Measurements from ENCODE around the gene B4GALNT2. TPM values are rescaled to one million over a fixed set of nuclear protein-coding genes. Genes with fewer than 3 reads are reported as not detected.

Gene B4GALNT2
- total and polyA plus RNA-seq, 2 of the 8 experiments (the other 6 are each of a cell fraction or from before 2014, with no cell fraction given): not detected

- TF ChIP-seq ATF2 (IDR thresholded peaks at IDR 0.05; ENCODE audit: low read length) (no peak), HDAC2 (IDR thresholded peaks at IDR 0.05; ENCODE audit: borderline replicate concordance in 1 of 2, low read depth in 2 of 2, low read length in 2 of 2) (no peak), SAP30 (IDR thresholded peaks at IDR 0.05; ENCODE audit: insufficient read depth, insufficient replicate concordance, low read length) (no peak), EP300 (IDR thresholded peaks at IDR 0.05; ENCODE audit: borderline replicate concordance in 1 of 2, low read depth in 2 of 2, low read length in 2 of 2) (no peak), NRF1 (IDR thresholded peaks at IDR 0.05; ENCODE audit: low read depth, low read length) (no peak), ASH2L (IDR thresholded peaks at IDR 0.05; ENCODE audit: low read length) (no peak), SIN3A (conservative IDR thresholded peaks at IDR 0.05 in 1 of 2, IDR thresholded peaks at IDR 0.05 in 1 of 2; ENCODE audit: low read depth in 1 of 2, low read length in 2 of 2) (no peak), ATF3 (IDR thresholded peaks at IDR 0.05; ENCODE audit: insufficient read depth, low read depth, low read length) (no peak)
Measured at GRCh38 chr17:49225554-49226236, 93.1 kb downstream of the B4GALNT2 start (continued).

Other genes starting within 250 kb of the B4GALNT2 start
- gene ATP5MC1, start 240.0 kb upstream of the B4GALNT2 start, total RNA-seq (2021; fragmentation: NEBNext Ultra II Directional; extraction: Animal tissue kit (Norgen Biotek cat#: 25700)): 117 and 129 TPM in 2 replicates
- gene ATP5MC1, start 240.0 kb upstream of the B4GALNT2 start, polyA plus RNA-seq (2011; rRNA removed): 629 and 1,042 TPM in 2 replicates
- gene UBE2Z, start 224.4 kb upstream of the B4GALNT2 start, total RNA-seq (2021; fragmentation: NEBNext Ultra II Directional; extraction: Animal tissue kit (Norgen Biotek cat#: 25700)): 75.3 and 75.9 TPM in 2 replicates
- gene UBE2Z, start 224.4 kb upstream of the B4GALNT2 start, polyA plus RNA-seq (2011; rRNA removed): 73.4 and 76.4 TPM in 2 replicates
- 130 and 133 TPM in 2 replicates for gene SNF8, start 187.9 kb upstream of the B4GALNT2 start, total RNA-seq (2021; fragmentation: NEBNext Ultra II Directional; extraction: Animal tissue kit (Norgen Biotek cat#: 25700))
- 132 and 134 TPM in 2 replicates for gene SNF8, start 187.9 kb upstream of the B4GALNT2 start, polyA plus RNA-seq (2011; rRNA removed)
- not detected in 2 replicates for gene GIP, start 164.2 kb upstream of the B4GALNT2 start, total RNA-seq (2021; fragmentation: NEBNext Ultra II Directional; extraction: Animal tissue kit (Norgen Biotek cat#: 25700))
- 0.14 and 0.16 TPM in 2 replicates for gene GIP, start 164.2 kb upstream of the B4GALNT2 start, polyA plus RNA-seq (2011; rRNA removed)
- gene IGF2BP1, start 135.4 kb upstream of the B4GALNT2 start, total RNA-seq (2021; fragmentation: NEBNext Ultra II Directional; extraction: Animal tissue kit (Norgen Biotek cat#: 25700)): 487 and 513 TPM in 2 replicates
- gene IGF2BP1, start 135.4 kb upstream of the B4GALNT2 start, polyA plus RNA-seq (2011; rRNA removed): 41.6 and 92.2 TPM in 2 replicates
- 0.73 and 1.4 TPM in 2 replicates for gene GNGT2, start 77.8 kb downstream of the B4GALNT2 start, total RNA-seq (2021; fragmentation: NEBNext Ultra II Directional; extraction: Animal tissue kit (Norgen Biotek cat#: 25700))
- 1.3 and 1.7 TPM in 2 replicates for gene GNGT2, start 77.8 kb downstream of the B4GALNT2 start, polyA plus RNA-seq (2011; rRNA removed)
- gene ABI3, start 77.9 kb downstream of the B4GALNT2 start, total RNA-seq (2021; fragmentation: NEBNext Ultra II Directional; extraction: Animal tissue kit (Norgen Biotek cat#: 25700)): 1.1 and 1.3 TPM in 2 replicates
- gene ABI3, start 77.9 kb downstream of the B4GALNT2 start, polyA plus RNA-seq (2011; rRNA removed): 2.5 and 3.6 TPM in 2 replicates
- gene PHOSPHO1, start 98.0 kb downstream of the B4GALNT2 start, total RNA-seq (2021; fragmentation: NEBNext Ultra II Directional; extraction: Animal tissue kit (Norgen Biotek cat#: 25700)): 0.34 and 0.73 TPM in 2 replicates
- 0.45 and 1.2 TPM in 2 replicates for gene PHOSPHO1, start 98.0 kb downstream of the B4GALNT2 start, polyA plus RNA-seq (2011; rRNA removed)
- gene ZNF652, start 229.5 kb downstream of the B4GALNT2 start, total RNA-seq (2021; fragmentation: NEBNext Ultra II Directional; extraction: Animal tissue kit (Norgen Biotek cat#: 25700)): 36.5 and 39.6 TPM in 2 replicates
- gene ZNF652, start 229.5 kb downstream of the B4GALNT2 start, polyA plus RNA-seq (2011; rRNA removed): 7.3 and 13.5 TPM in 2 replicates